Brain microvascular endothelial cell (primary cell): ENCODE data around the gene ADAMTSL5.
"Not testable (repeated sequence)": the region's sequence is repeated elsewhere in the genome, so short reads cannot be mapped to it uniquely, and the experiment has no call there.

Experiments
- DNase-seq: peaks from one replicate; pipeline ENCODE4 v3.0.0-alpha.2; 2020
- H3K27ac ChIP-seq: fragments of 250-450 bp; sonication (Bioruptor Pico); 2 replicates; pipeline ENCODE4 v1.5.1; 2020; ENCODE audit warnings: mild to moderate bottlenecking, moderate library complexity
- H3K27me3 ChIP-seq: fragments of 250-450 bp; sonication (Bioruptor Pico); replicated peaks from 2 replicates; pipeline ENCODE4 v1.5.1; 2020; ENCODE audit warnings: mild to moderate bottlenecking
- H3K36me3 ChIP-seq: fragments of 250-450 bp; sonication (Bioruptor Pico); replicated peaks from 2 replicates; pipeline ENCODE4 v1.5.1; 2020; ENCODE audit warnings: mild to moderate bottlenecking
- H3K4me3 ChIP-seq: 2 replicates; pipeline ENCODE4 v1.5.1; 2011; ENCODE audit warnings: low read depth, mild to moderate bottlenecking, control low read depth, low read length, moderate library complexity
- CTCF ChIP-seq: IDR thresholded peaks from 2 replicates; pipeline ENCODE4 v1.5.1; 2011; ENCODE audit warnings: low read depth, mild to moderate bottlenecking, moderate library complexity, low read length, control low read depth, inconsistent platforms; ENCODE audit errors: missing control alignments
- in situ Hi-C: cut with HindIII; loops from 2 replicates; pipeline ENCODE4 v1.10.0; 2017; ENCODE audit warnings: low sequenced_read_pairs, low pct_ligation_motif_present

ADAMTSL5 gene

DNA sequence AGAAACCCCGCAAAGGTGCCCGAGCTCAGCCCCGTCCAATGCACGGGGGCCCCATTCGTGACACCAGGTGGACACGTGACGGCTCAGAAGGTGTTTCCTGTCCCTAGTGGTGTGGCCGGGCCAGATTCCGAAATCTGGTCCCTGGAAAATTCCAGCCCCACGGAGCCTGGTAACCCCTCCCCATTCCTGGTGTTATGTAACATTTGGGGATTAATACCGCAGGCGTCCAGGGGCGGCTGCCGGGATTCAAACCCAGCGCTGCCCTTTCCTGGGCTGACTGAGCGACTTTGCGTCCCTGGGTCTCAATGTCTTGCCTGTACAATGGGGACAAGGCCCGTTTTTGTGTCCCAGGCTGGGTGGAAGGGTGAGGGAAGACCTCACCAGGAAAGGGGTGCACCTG lies 10.0 kb upstream of the ADAMTSL5 start:
- TF ChIP-seq CTCF = no peak
- Histone ChIP-seq H3K36me3 (no peaks in the 10 kb centered on the region), H3K27me3 (peaks cover 30% of the 10 kb centered on the region), H3K27ac (no peak overlapping the region), H3K4me3 (no peak overlapping the region)
- DNase-seq = no peak
- in situ Hi-C loops = no loop called here

- Histone ChIP-seq H3K36me3 (no peaks in the 10 kb centered on the region), H3K4me3 (no peak overlapping the region), H3K27ac (no peak overlapping the region), H3K27me3 (peaks cover 30% of the 10 kb centered on the region)
- DNase-seq = no peak
- in situ Hi-C loops = no loop called here
- TF ChIP-seq CTCF = no peak
Observed at GRCh38 chr19:1522061-1522460, 9.2 kb upstream of the ADAMTSL5 start.

GRCh38 chr19:1521636-1522035 lies 8.8 kb upstream of the ADAMTSL5 start:
- DNase-seq = no peak
- no peak for TF ChIP-seq CTCF
- H3K27me3 ChIP-seq = peaks cover 30% of the 10 kb centered on the region
- no peak overlapping the region for H3K4me3 ChIP-seq
- H3K27ac ChIP-seq = no peak overlapping the region
- in situ Hi-C loops = no loop called here
- no peaks in the 10 kb centered on the region for H3K36me3 ChIP-seq

DNA sequence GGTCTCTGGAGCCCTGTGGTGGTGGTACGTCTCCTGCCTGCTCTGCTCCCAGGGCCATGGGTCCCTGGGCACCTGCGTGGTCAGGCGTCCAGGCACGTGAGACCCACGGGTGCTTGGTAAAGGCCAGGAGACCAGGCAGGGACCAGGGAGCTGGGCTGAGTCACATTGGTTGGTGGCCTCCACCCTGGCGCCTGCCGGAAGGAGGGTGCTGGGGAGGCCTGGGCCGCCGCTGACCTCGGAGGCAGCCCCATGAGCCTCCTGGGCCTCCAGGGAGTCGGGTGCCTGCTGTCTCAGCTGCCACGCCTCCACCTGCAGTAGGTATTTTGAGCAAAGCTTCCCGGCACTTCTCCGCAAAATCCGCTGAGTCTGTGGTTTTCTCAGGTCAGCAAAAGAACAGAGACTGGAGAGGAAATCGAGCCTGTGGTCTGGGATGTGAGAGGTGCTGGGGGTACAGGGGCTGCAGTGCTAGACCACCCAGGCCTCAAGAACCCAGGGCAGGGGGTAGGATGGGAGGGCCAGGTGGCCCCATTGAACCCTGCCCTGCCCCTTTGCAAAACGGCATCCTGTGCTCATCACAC lies 7.5 kb upstream of the ADAMTSL5 start:
- DNase-seq = no peak
- no peak for TF ChIP-seq CTCF
- H3K36me3 ChIP-seq = no peaks in the 10 kb centered on the region
- H3K27me3 ChIP-seq = peaks cover 26% of the 10 kb centered on the region
- in situ Hi-C loops = no loop called here
- no peak overlapping the region for H3K27ac ChIP-seq
- no peak overlapping the region for H3K4me3 ChIP-seq

- in situ Hi-C loops, DNase-seq, H3K4me3 ChIP-seq, H3K27ac ChIP-seq, H3K36me3 ChIP-seq: not testable (repeated sequence)
- peaks cover 21% of the 10 kb centered on the region for H3K27me3 ChIP-seq
Observed at GRCh38 chr19:1519802-1520201, 7.0 kb upstream of the ADAMTSL5 start.

GRCh38 chr19:1518471-1518870 lies 5.7 kb upstream of the ADAMTSL5 start:
- in situ Hi-C loops = no loop called here
- H3K4me3 ChIP-seq = no peak overlapping the region
- no peak overlapping the region for H3K27ac ChIP-seq
- no peak for DNase-seq
- no peaks in the 10 kb centered on the region for H3K36me3 ChIP-seq
- TF ChIP-seq CTCF = no peak
- H3K27me3 ChIP-seq = peaks cover 10% of the 10 kb centered on the region
